Calu3 (cell line): ENCODE data around the gene SEMA3E. TPM values are rescaled to one million over a fixed set of nuclear protein-coding genes. Genes with fewer than 3 reads are reported as not detected.

ENCODE experiments used
- BruUV-seq: library from RNA; stranded (reverse); fragments of 400-500 nt; replicated peaks from 2 replicates; lab custom pipeline; 2021; lab: Mats Ljungman, UMichigan
- CTCF ChIA-PET: fragments of 300-600 bp; sonication (Branson Sonifier 250); formaldehyde crosslinking; loops from one replicate; lab custom pipeline; 2022; ENCODE audit warnings: antibody characterized with exemption; lab: Charles Lee
- DNase-seq: peaks from one replicate; pipeline ENCODE4 v3.0.0; 2022
- H3K27ac Mint-ChIP-seq: one replicate; pipeline ENCODE4 v1.8.0; 2022; ENCODE audit warnings: mixed read lengths; ENCODE audit not compliant: unreplicated experiment
- H3K27me3 Mint-ChIP-seq: one replicate; pipeline ENCODE4 v1.8.0; 2022; ENCODE audit warnings: mixed read lengths; ENCODE audit not compliant: unreplicated experiment
- H3K36me3 Mint-ChIP-seq: one replicate; pipeline ENCODE4 v1.8.0; 2022; ENCODE audit warnings: mild to moderate bottlenecking, moderate library complexity, mixed read lengths; ENCODE audit not compliant: insufficient read depth, unreplicated experiment
- H3K4me1 Mint-ChIP-seq: one replicate; pipeline ENCODE4 v1.8.0; 2022; ENCODE audit warnings: mild to moderate bottlenecking, low read depth, mixed read lengths; ENCODE audit not compliant: unreplicated experiment
- H3K4me3 Mint-ChIP-seq: one replicate; pipeline ENCODE4 v1.8.0; 2022; ENCODE audit warnings: mild to moderate bottlenecking, low read depth, moderate library complexity, mixed read lengths; ENCODE audit not compliant: unreplicated experiment
- H3K9me3 Mint-ChIP-seq: one replicate; pipeline ENCODE4 v1.8.0; 2022; ENCODE audit warnings: low read depth, mixed read lengths; ENCODE audit not compliant: unreplicated experiment
- CTCF ChIP-seq: fragments of 200-600 bp; IDR thresholded peaks from one replicate; pipeline ENCODE4 v1.8.0; 2022; ENCODE audit warnings: antibody characterized with exemption; ENCODE audit not compliant: unreplicated experiment
- intact Hi-C: fragments of 100-400 bp; cut with micrococcal nuclease; formaldehyde crosslinking; loops from one replicate; pipeline ENCODE4 v1.10.0; 2022; ENCODE audit not compliant: unreplicated experiment
- total RNA-seq: library from RNA; stranded (reverse); gene quantifications from 2 replicates; pipeline ENCODE4 v1.2.3, GENCODE V29; 2022

Gene SEMA3E
- total RNA-seq, 1 experiment from 2014 or later: 24.4 TPM

DNA sequence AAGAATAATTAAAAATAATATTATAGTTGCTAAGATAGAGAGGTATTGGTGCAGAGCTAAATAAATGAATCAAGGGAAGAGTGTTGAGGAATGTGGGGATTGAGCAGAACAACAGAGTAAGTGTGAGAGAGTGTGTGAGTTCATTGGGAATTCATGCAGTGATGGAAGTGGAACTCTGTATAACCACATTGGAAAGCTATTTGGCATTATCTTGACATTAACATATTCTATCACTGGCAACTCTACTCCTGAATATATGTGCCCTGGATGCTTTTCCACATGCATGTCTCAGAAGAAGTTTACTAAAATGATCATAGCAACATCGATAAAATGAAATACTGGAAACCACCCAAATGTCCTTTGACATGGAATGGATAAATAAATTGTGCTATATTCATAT, 164.1 kb downstream of the SEMA3E start:
- no peak for TF ChIP-seq CTCF
- Mint-ChIP-seq H3K4me3 (no peak overlapping the region), H3K27me3 (no peaks in the 10 kb centered on the region), H3K27ac (no peak overlapping the region), H3K4me1 (peaks cover 17% of the 10 kb centered on the region), H3K36me3 (peaks cover 4% of the 10 kb centered on the region), H3K9me3 (peaks cover 2% of the 10 kb centered on the region)
- intact Hi-C loops: no loop called here
- CTCF ChIA-PET: no interaction called here
- BruUV-seq: no TSS peak
- no peak for DNase-seq

DNA sequence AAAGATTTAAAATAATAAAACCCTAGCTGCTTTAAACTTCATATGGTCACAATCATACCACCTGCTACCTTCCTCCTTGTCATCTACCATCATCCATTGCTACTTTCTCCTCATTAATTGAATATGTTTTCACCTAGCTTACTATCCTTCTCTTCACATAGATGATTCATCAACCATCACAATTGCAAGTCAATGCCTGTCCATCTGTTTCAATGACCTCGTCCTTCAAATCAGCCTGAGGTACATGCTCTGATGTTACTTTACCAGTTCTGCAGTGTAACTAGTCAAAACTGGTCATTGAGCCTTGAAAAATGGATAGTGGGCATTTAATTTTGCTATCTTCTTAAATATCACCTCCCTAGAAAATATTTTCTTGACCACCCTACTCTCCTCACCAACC, 164.7 kb downstream of the SEMA3E start:
- CTCF ChIA-PET: no interaction called here
- TF ChIP-seq CTCF: no peak
- DNase-seq: no peak
- Mint-ChIP-seq H3K27ac (no peak overlapping the region), H3K36me3 (peaks cover 4% of the 10 kb centered on the region), H3K27me3 (no peaks in the 10 kb centered on the region), H3K4me3 (no peak overlapping the region), H3K9me3 (peaks cover 2% of the 10 kb centered on the region), H3K4me1 (peaks cover 17% of the 10 kb centered on the region)
- intact Hi-C loops: no loop called here
- BruUV-seq: no TSS peak

GRCh38 chr7:83478616-83479015, 170.3 kb downstream of the SEMA3E start:
- CTCF ChIA-PET: no interaction called here
- BruUV-seq: no TSS peak

GRCh38 chr7:83476511-83477050, 172.4 kb downstream of the SEMA3E start:
- no TSS peak for BruUV-seq
- Mint-ChIP-seq H3K4me3 (no peak overlapping the region), H3K36me3 (no peaks in the 10 kb centered on the region), H3K27me3 (no peaks in the 10 kb centered on the region), H3K4me1 (no peaks in the 10 kb centered on the region), H3K27ac (no peak overlapping the region), H3K9me3 (no peaks in the 10 kb centered on the region)
- intact Hi-C loops: no loop called here
- CTCF ChIA-PET: no interaction called here
- no peak for DNase-seq
- TF ChIP-seq CTCF: no peak

More at GRCh38 chr7:83478616-83479015, 170.3 kb downstream of the SEMA3E start:
- intact Hi-C loops: no loop called here
- no peak overlapping the region for H3K4me3 Mint-ChIP-seq
- no peak overlapping the region for H3K27ac Mint-ChIP-seq
- H3K9me3 Mint-ChIP-seq: no peaks in the 10 kb centered on the region
- no peak for DNase-seq
- no peaks in the 10 kb centered on the region for H3K36me3 Mint-ChIP-seq
- no peaks in the 10 kb centered on the region for H3K27me3 Mint-ChIP-seq
- TF ChIP-seq CTCF: no peak
- peaks cover 8% of the 10 kb centered on the region for H3K4me1 Mint-ChIP-seq
